ENCODE data around the gene CRB2.

CRB2 gene

GRCh38 chr9:123421186-123421585 is 65.2 kb downstream of the CRB2 start:
- no peak for DNase-seq (ENCODE audit: low read depth, low spot score)

GRCh38 chr9:123421801-123422455 is 65.9 kb downstream of the CRB2 start:
- DNase-seq (ENCODE audit: low read depth, low spot score): no peak

- no peak for DNase-seq (ENCODE audit: low read depth, low spot score)
These were observed 66.8 kb downstream of the CRB2 start for GRCh38 chr9:123422635-123423310.

GRCh38 chr9:123423311-123423640 is 67.3 kb downstream of the CRB2 start:
- no peak for DNase-seq (ENCODE audit: low read depth, low spot score)

GRCh38 chr9:123424131-123424530 is 68.1 kb downstream of the CRB2 start:
- no peak for DNase-seq (ENCODE audit: low read depth, low spot score)

- DNase-seq (ENCODE audit: low read depth, low spot score): no peak
These were observed 68.7 kb downstream of the CRB2 start for GRCh38 chr9:123424552-123425225.

GRCh38 chr9:123425261-123425821 is 69.3 kb downstream of the CRB2 start:
- DNase-seq (ENCODE audit: low read depth, low spot score): no peak

- no peak for DNase-seq (ENCODE audit: low read depth, low spot score)
These were observed 69.9 kb downstream of the CRB2 start for GRCh38 chr9:123425836-123426365.

GRCh38 chr9:123426406-123426805 is 70.4 kb downstream of the CRB2 start:
- DNase-seq (ENCODE audit: low read depth, low spot score): no peak

Measured in iPS DF 19.7 (cell line).